Measurements from ENCODE around the gene HSDL2.

- TF ChIP-seq CTCF (IDR thresholded peaks at IDR 0.05; ENCODE audit: low read length) (no peak), EZH2 (IDR thresholded peaks at IDR 0.05; ENCODE audit: borderline replicate concordance, low read length) (no peak)
These were observed 136.9 kb downstream of the HSDL2 start for GRCh38 chr9:112516769-112517168.
